AG09319 (cell line): Measurements from ENCODE around the gene GFER.
"Not testable (repeated sequence)": the region's sequence is repeated elsewhere in the genome, so short reads cannot be mapped to it uniquely, and the experiment has no call there.

Source experiments
- DNase-seq: peaks from one replicate; pipeline ENCODE4 v3.0.0-alpha.2; 2010; ENCODE audit warnings: low read depth; ENCODE audit errors: extremely low read depth
- CTCF ChIP-seq: IDR thresholded peaks from 2 replicates; pipeline ENCODE4 v1.5.1; 2011; ENCODE audit warnings: low read depth, mild to moderate bottlenecking, inconsistent platforms, low read length, moderate library complexity

The GFER gene

DNA sequence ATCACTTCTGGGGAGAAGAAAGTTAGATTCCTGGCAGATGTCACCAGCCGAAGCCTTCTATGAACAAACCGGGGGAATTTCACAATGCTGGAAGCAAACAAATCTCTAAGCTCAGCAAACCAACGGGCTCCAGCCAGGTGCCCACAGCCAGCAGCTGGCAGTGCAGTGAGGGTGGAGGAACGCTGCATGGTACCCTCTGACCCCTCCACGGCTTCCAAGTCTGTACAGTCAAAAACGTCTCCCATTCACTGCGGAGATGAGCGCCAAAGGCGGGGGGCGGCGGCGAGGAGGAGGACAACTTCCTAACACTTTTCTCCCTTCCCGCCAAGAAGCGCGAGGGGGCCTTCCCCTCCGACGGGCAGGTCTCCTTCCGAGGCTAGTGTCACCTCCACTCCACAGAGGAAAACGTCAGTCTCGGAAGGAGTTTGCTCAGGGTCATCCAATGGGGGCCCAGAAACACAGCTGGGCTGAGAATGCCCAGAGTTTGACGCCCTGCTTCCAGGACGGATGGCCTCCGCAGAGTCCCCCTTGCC, 24.7 kb downstream of the GFER start:
- no peak for TF ChIP-seq CTCF
- DNase-seq, result no peak

DNA sequence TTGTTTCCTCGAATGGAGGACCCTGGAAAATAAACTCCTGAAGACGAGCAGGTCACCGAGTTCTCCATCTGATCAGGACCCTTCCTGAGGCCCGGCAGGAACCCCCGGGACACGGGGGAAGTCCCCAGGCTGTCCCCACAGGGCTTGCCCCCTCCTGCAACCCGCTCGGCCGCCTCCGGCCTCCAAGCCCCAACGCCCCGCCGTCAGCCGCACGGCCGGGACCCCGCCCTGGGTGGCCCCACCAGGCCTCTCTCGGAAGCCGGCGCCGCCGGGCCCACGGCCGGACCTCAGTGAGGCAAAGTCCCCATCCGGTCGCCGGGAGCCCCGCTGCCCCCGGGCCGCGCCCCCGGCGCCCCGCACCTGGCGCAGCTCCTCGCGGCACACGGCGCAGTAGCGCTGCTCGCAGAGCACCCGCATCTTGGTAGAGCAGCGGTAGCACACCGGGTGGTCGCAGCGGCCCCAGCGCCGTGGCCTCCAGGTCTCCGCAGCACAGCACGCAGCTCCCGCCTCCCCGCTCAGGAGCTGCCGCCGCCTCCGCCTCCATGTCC, 25.2 kb downstream of the GFER start:
- TF ChIP-seq CTCF, result no peak
- no peak for DNase-seq

- TF ChIP-seq CTCF, result no peak; the same call in 1 of the 2 replicates
- DNase-seq, result peak; percentile 66
These were observed 26.0 kb downstream of the GFER start, which contains the start of gene ZNF598 for GRCh38 chr16:2009791-2010510. Gene ZNF598 (minus strand): TSS chr16:2009821.

DNA sequence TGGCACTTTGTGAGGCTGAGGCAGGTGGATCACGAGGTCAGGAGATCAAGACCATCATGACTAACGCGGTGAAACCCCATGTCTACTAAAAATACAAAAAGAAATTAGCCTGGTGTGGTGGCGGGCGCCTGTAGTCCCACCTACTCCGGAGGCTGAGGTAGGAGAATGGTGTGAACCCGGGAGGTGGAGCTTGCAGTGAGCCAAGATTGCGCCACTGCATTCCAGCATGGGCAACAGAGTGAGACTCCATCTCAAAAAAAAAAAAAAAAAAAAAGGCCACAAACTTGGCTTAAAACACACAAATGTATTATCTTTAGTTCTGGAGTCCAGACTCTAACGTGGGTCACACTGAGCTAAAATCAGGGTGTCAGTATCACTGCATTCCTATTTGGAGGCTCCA, 27.7 kb downstream of the GFER start:
- DNase-seq, result not testable (repeated sequence)

GRCh38 chr16:2013527-2013926, 29.5 kb downstream of the GFER start:
- no peak for DNase-seq
- TF ChIP-seq CTCF, result no peak

GRCh38 chr16:2015117-2015946, 31.3 kb downstream of the GFER start:
- no peak for DNase-seq
- TF ChIP-seq CTCF, result no peak

DNA sequence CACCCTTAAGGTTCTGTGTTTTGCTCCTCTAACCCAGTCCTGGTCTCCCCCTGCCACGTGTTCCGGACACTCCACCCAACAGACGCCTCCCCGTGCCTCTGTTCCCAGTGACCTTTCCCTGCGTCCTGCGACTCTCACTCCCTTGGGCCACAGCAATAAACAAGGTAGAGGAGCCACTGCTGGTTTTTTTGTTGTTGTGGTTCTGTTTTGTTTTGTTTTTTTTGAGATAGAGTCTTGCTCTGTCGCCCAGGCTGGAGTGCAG, 31.9 kb downstream of the GFER start:
- TF ChIP-seq CTCF, result no peak
- DNase-seq, result no peak
